Endothelial cell (in vitro differentiated cells): Measurements from ENCODE around the gene TRUB1. TPM values are rescaled to one million over a fixed set of nuclear protein-coding genes. Genes with fewer than 3 reads are reported as not detected.
"Not testable (repeated sequence)": the region's sequence is repeated elsewhere in the genome, so short reads cannot be mapped to it uniquely, and the experiment has no call there.

Source experiments
- DNase-seq: peaks from one replicate; pipeline ENCODE4 v3.0.0; 2021; ENCODE audit warnings: low spot score
- H3K27ac Mint-ChIP-seq: one replicate; pipeline ENCODE4 v1.8.0; 2021; ENCODE audit warnings: mixed read lengths, inconsistent platforms; ENCODE audit not compliant: unreplicated experiment
- H3K27me3 Mint-ChIP-seq: one replicate; pipeline ENCODE4 v1.8.0; 2021; ENCODE audit warnings: mild to moderate bottlenecking, moderate library complexity, mixed read lengths, inconsistent platforms; ENCODE audit not compliant: unreplicated experiment
- H3K36me3 Mint-ChIP-seq: one replicate; pipeline ENCODE4 v1.8.0; 2021; ENCODE audit warnings: mild to moderate bottlenecking, low read depth, mixed read lengths, inconsistent platforms; ENCODE audit not compliant: unreplicated experiment
- H3K4me1 Mint-ChIP-seq: one replicate; pipeline ENCODE4 v1.8.0; 2021; ENCODE audit warnings: mild to moderate bottlenecking, mixed read lengths, inconsistent platforms; ENCODE audit not compliant: unreplicated experiment
- H3K4me3 Mint-ChIP-seq: one replicate; pipeline ENCODE4 v1.8.0; 2021; ENCODE audit warnings: mild to moderate bottlenecking, mixed read lengths, inconsistent platforms; ENCODE audit not compliant: unreplicated experiment
- H3K9me3 Mint-ChIP-seq: one replicate; pipeline ENCODE4 v1.8.0; 2021; ENCODE audit warnings: mixed read lengths, inconsistent platforms; ENCODE audit not compliant: unreplicated experiment
- CTCF ChIP-seq: fragments of 200-600 bp; sonication (generic); IDR thresholded peaks from one replicate; pipeline ENCODE4 v1.5.0; 2021; ENCODE audit warnings: antibody characterized with exemption; ENCODE audit not compliant: unreplicated experiment
- long read RNA-seq: library from polyadenylated mRNA; unstranded; transcript quantifications from one replicate; pipeline ENCODE4 v2.0.0, GENCODE V29; 2020; ENCODE audit not compliant: unreplicated experiment
- total RNA-seq: library from RNA; stranded (reverse); fragmentation: NEBNext Ultra II Directional; extraction: Animal tissue kit (Norgen Biotek cat#: 25700); gene quantifications from one replicate; pipeline ENCODE4 v1.2.1, GENCODE V29; 2021; ENCODE audit not compliant: unreplicated experiment

Gene TRUB1
- total RNA-seq: 15.4 TPM
- long read RNA-seq, partial matches to known transcripts: 1 of 5 reads
- long read RNA-seq, other reads (novel, unspliced or antisense): 0 of 5 reads

DNA sequence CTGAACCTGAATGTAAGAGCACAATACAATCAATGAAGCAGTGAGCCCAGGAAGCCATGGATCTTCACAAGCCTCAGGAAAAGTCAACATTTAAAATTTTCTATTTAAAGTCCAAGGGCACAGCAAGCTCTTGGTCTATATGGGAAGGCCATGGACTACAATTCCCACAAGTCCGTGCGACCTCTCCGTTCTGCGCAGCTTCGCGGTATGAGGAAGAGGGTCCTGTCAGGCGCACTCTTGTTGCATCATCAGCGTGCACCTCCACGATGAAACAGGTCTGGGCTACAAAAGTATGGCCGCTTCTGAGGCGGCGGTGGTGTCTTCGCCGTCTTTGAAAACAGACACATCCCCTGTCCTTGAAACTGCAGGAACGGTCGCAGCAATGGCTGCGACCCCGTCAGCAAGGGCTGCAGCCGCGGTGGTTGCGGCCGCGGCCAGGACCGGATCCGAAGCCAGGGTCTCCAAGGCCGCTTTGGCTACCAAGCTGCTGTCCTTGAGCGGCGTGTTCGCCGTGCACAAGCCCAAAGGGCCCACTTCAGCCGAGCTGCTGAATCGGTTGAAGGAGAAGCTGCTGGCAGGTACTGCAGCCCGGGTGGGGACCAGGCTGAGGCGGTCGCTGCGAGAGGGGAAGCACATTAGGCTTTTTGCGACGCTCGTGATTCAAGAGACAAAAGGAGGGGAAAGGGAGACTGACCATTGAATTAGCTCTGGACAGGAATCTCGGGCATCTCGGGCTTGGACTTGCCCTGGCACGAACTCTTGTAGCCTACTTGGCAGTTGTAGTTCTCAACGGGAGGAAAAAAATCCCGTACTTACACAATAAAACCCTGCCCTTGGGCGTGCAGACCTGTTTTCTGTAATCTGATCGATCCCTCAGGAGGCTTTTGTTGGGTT is at the start of gene TRUB1:
Gene TRUB1 (plus strand): TSS at position 234 of the 894 bp plus-strand sequence. CDS start 59 bp downstream, at position 293.
- Mint-ChIP-seq H3K4me1 (peaks cover 25% of the 10 kb centered on the region), H3K27ac (peak within 1 kb of the TSS; percentile 92), H3K9me3 (no peaks in the 10 kb centered on the region), H3K27me3 (no peaks in the 10 kb centered on the region), H3K4me3 (peak within 1 kb of the TSS; percentile 98), H3K36me3 (no peaks in the 10 kb centered on the region)
- TF ChIP-seq CTCF: no peak
- DNase-seq: peak; percentile 80

DNA sequence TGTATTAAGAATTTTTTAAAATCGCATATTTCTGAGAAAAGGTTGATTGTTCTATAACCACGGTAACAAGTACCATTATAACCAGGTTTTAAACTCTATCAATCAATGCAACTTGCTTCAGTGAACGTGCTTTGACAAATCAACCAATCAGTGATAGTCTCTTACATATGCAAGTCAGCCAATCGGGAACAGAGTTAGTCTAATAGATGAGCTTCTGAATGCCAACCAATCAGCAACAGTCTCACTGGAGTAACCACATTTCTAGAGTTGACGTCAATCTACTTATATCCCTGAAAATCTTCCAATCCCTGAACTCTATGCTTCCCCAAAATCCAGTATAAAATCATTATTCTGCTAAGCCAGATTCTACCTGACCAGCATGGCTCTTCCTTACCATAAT is 44.7 kb upstream of the TRUB1 start:
- DNase-seq: no peak
- no peak overlapping the region for H3K4me3 Mint-ChIP-seq
- no peak overlapping the region for H3K27ac Mint-ChIP-seq
- H3K27me3 Mint-ChIP-seq: peaks cover 6% of the 10 kb centered on the region
- TF ChIP-seq CTCF: no peak
- H3K4me1 Mint-ChIP-seq: peaks cover 2% of the 10 kb centered on the region
- H3K9me3 Mint-ChIP-seq: no peaks in the 10 kb centered on the region
- H3K36me3 Mint-ChIP-seq: no peaks in the 10 kb centered on the region

DNA sequence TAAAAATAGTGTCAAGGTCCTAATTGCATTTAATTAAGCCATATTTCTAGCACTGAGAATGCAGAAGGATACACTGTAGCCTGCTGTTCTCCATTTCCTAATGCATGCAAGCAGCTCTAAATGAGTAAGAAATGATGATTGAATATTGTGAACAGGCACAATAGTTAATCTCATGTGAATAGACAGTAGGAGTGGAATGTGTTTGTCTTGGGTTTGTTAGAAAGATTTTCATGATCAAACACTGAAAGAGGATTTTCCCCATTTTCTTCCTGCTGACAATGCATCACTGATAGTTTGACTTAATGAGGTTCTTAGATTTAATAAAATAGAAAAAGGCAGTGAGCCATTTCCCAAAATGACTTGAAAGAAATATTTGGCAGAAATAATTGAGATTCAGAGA is 43.1 kb upstream of the TRUB1 start:
- no peak for DNase-seq
- no peaks in the 10 kb centered on the region for H3K9me3 Mint-ChIP-seq
- H3K4me1 Mint-ChIP-seq: peaks cover 2% of the 10 kb centered on the region
- H3K4me3 Mint-ChIP-seq: no peak overlapping the region
- no peaks in the 10 kb centered on the region for H3K36me3 Mint-ChIP-seq
- peaks cover 3% of the 10 kb centered on the region for H3K27me3 Mint-ChIP-seq
- no peak overlapping the region for H3K27ac Mint-ChIP-seq
- no peak for TF ChIP-seq CTCF

GRCh38 chr10:114897011-114897410 is 41.0 kb upstream of the TRUB1 start:
- not testable (repeated sequence) for H3K9me3 Mint-ChIP-seq, H3K4me3 Mint-ChIP-seq, DNase-seq, H3K36me3 Mint-ChIP-seq, H3K27ac Mint-ChIP-seq, H3K27me3 Mint-ChIP-seq, H3K4me1 Mint-ChIP-seq

DNA sequence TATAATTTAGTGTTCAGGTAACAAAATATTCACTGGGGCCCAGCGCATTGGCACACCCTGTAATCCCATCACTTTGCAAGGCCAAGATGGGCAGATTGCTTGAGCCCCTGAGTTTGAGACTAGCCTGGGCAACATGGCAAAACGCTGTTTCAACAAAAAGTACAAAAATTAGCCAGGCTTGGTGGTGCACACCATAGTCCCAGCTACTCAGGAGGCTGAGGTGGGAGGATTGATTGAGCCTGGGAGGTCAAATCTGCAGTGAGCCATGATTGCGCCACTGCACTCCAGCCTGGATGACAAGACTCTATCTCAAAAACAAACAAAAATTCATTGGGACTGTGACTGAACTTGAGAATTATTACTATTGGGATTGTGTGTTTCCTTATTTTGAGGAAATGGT is 40.4 kb upstream of the TRUB1 start:
- Mint-ChIP-seq H3K27me3 (peaks cover 5% of the 10 kb centered on the region), H3K36me3 (no peaks in the 10 kb centered on the region), H3K9me3 (no peaks in the 10 kb centered on the region), H3K27ac (no peak overlapping the region), H3K4me3 (no peak overlapping the region), H3K4me1 (peaks cover 8% of the 10 kb centered on the region)
- no peak for DNase-seq
- TF ChIP-seq CTCF: no peak
